ENCODE measurements around the gene C15orf39.
"Not testable (repeated sequence)": the region's sequence is repeated elsewhere in the genome, so short reads cannot be mapped to it uniquely, and the experiment has no call there.

The C15orf39 gene

DNA sequence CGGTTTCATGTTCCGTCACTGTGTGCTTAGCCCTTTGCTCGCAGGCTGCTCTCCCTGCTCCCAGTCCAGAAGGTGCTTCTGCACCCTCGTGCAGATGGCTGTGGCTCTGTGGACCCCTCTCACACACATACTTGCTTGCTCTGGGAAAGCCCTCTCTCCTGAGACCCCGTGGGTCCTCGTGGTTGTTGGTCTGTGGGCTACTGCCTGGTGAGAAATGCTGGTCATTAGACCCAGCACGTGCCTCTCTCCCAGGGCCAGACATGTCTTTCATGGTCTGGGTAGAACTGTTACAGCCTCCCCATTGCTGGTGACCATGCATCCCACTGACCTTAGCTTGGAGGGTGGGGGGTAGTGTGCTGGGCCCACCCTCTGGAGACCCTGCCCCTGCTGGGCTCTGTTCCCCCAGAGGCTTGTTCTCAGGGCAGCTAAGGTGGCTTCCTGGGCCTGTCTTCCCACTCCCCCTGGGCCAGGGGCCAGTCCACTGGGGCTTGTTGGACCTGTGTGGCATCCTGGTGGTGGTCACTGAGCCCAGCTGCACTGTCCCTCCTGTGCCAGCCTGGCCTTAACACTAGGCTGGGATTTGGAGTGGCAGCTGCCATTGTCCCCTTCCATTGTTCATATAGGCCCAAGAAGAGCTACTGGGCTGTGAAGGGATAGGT is 10.6 kb downstream of the C15orf39 start:
- no peak for DNase-seq

DNA sequence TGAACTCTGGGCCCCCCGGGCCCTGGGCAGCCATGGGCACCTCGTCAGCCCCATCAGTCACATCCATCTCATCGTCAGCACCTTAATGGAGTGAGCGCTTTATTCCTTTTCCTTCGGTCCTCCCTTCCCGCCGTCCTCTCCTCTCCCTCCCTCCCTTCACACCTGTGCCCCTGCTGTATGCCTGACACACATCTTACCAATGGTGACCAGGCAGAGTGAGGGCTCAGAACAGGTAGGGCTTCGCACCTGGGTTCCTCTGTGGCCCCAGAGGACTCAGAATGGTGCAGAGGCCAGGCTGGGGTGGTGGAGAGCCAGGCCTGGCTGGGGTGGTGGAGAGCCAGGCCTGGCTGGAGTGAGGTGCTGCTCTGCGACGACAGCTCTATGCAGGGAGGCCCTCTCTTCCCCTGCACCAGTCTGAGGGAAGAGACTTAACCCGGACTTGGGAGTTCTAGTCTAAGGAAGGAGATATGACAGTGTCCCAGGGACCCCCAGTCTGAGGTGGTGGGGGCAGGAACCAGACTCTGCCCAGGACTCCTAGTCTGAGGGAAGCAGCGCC is 11.6 kb downstream of the C15orf39 start:
- DNase-seq: no peak

DNA sequence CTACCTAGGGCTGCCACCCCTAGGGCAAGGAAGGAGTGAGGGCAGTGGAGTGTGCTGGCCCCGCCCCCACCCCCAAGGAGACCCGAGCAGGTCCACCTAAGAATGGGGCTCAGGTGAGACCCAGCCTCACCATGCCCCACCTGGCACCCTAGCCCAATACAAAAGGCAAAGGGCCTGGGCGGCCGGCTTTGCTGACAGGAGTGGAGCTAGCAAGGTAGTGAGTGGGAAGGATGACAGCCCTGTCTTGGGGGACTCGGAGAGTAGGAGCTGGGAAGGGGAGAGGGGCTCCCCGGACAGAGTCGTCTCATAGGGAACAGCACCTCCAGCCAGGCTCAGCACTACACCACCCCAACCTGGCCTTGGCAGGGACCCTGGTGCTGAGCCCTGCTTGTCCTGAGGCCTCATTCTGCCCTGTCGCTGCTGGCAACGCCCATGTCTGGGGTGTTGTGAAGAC is 12.1 kb downstream of the C15orf39 start:
- no peak for DNase-seq

DNA sequence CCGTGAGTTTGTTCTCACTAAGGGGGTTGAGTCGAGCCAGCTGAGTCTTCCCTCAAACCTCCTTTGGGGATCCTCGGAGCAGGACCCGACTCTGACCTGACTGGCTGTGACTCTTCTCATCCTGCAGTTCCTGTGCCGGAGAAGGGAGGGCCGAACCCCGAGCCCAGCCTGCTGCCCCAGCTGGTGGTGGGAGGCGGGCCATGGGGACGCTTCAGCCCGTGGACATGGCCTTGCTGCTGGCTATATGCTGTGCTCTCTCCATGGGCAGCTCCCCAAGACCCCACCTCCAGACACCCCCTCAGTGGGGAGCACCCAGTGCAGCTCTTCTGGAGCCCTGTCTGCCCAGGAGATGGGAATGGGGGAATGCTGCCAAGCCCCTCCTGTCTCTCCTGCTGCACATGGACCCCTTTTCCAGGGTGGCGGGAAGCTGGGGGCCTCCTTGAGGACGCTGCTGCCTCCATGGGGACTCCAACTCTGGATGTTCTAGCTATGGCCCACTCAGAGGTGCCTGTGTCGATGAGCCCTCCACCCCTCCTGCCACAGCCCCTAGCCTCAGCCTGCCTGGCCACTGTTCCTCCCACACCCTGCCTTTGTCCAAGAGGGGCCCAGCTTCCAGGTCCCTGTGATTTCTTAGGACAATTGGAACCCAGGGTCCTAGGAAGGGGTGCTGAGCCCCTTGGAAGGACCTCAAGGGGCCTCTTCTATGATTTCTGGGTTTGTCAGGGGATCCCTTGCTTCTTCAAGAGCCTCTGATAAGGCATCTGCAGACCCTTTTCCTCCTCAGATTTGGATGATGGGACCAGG is 12.8 kb downstream of the C15orf39 start:
- no peak for DNase-seq

DNA sequence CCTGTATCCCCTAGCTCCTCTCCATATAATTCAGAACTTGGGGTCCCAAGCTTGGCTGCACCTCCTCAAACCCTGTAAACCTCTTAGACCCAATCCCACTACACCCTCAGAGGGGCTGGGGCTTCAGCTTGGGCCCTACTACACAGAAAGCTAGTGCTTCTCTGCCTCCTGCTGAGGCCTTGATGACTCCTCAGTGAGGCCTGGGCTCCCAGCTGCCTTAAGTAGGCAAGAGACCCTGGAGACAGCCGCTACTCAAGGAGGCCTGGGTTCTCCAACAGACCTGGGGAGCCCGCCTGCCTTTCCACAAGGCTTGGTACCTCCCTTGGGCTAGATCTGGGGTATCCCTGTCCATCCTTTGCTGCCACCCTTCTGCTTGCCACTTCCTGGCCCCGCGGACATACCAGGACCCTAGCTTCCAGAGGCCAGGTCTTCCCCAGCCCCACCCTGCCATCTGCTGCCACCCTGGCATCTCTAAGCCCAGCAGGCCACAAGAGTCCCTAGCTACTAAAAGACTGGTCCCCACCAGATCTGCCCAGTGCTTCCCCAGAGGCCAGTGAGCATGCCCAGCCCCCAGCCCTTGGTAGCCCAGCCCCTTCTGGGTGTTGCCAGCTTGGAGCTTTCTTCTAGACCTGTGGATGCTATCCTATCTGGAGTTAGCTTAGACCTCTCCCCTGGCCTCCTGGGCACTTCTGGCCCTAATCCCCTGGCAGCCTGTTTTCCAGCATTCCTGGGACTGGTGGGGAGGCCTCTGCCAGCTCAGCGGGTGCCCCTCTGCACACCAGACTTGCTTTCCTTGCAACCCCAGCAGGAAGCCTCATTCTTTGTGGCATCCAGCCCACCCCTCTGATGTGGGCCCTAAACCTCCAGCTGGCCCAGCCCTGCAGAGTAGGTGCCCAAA is 13.7 kb downstream of the C15orf39 start:
- no peak for DNase-seq

DNA sequence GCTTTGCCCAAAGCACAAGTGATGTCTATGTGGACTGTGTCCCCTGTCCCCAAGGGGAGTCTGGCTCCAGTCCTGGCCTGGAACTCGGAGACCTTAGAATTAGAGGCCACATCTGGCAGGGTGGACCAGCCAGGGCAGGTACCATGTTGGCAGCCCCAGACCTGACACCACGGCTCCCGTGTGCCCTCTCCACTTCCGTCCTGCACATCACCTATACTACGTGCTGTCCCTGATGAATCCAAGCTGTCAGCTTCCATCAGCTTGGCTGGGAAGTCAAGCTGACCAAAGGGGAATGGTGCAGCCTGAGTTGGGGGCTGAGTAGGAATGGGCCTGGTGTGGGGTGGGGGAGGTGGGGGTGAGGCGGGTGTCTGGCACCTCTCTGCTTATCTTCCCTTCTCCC is 15.3 kb downstream of the C15orf39 start:
- DNase-seq: no peak

DNA sequence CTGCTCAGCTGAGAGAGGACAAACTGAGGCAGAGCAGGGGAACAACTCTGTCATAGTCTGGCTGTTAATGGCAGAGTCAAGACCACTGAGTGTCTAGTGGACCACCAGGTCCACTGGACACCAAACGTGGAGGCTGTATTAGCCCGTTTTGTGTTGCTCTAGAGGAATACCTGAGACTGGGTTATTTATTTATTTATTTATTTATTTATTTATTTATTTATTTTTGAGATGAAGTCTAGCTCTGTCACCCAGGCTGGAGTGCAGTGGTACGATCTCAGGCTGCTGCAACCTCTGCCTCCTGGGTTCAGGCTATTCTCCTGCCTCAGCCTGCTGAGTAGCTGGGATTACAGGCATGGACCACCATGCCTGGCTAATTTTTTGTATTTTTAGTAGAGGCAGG is 15.9 kb downstream of the C15orf39 start:
- not testable (repeated sequence) for DNase-seq

DNA sequence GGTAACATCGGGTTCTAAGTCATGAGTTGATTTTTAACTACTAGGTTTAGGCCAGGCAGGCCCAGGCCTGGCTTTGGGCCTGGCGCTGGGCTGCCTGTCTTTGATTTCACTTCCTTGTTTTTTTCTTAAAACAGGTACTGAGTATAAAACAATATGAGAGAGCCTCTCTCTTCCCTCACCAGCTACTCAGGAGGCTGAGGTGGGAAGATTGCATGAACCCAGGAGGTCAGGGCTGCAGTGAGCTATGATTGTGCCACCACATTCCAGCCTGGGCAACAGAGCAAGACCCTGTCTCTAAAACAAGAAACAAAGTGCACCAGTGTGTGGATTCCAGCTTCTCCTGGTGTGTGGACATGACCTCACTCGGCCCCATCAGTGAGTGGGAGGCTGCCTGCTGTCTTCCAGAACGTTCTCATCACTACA is 17.8 kb downstream of the C15orf39 start:
- DNase-seq: not testable (repeated sequence)

DNA sequence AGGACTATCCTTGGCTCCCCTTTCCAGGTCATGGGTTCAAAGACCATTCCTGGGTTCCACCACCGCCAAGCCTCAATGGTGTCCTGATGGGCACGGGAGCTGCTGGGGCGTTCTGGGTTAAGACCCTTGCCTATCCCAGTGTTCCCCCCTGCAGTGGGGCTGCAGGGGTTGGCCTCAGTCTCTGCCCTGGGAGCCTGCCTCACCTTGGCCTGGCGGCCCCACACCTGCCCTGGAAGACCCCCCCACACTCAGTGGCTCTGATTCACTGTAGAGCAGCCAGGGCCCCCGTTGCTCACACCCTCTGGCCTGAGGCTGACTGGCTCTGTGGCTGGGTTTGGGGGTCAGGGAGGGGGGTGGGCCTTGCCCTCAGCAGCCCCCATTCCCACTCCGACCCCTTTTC is 22.0 kb downstream of the C15orf39 start:
- DNase-seq: no peak

DNA sequence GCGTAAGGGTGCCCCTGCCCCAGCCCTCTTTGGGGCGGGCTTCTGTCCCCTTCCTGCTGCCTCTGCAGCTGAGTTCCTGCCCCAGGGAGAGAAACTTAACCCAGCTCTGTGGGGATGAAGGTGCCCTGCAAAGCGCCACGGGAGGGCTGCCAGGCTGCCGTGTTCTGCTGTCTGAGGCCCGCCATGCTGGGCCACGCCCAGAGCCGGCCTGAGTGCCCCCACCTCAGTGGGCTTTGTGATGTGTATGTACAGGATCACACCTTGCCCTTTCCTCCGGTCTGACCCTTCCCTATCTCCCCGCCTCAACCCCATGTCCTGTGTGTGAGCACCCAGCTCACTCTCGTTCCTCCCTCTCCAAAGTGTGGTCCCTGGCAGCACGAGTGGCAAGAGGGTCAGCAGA is 22.6 kb downstream of the C15orf39 start:
- DNase-seq: no peak

DNA sequence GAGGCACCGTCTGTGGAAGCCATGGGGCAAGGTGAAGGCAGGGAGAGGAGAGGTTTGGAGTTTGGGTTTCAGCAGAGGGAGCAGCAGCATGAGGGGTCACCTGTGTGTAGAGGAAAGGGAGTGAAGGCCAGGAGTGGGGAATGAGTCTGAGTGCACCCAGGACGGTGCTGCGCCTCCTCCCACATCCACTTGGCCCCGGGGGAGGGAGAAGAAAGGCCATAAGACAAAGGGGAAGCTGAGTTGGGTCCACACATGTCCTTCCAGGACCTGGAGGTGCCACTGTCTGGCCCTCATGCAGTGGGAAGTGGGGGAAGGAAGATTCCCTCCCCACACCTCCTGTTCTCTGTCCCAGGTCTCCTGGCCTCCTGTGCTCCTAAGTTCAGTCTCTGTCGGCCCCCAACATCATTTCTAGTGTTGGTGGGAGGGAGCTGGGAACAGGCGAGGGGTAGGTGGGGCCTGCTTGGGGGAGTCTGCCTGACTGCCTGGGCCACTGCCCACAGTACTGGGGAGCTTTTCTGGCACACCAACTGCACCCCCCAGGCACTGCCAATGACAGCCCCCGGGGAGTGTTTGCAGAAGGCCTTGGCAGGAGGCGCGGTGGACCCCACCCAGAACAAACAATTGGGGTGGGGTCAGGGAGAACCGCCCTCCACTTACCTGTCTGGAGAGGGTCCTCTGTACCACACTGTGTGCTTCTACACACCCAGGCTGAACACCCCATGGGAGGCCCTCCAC is 23.6 kb downstream of the C15orf39 start:
- DNase-seq: not testable (repeated sequence)

DNA sequence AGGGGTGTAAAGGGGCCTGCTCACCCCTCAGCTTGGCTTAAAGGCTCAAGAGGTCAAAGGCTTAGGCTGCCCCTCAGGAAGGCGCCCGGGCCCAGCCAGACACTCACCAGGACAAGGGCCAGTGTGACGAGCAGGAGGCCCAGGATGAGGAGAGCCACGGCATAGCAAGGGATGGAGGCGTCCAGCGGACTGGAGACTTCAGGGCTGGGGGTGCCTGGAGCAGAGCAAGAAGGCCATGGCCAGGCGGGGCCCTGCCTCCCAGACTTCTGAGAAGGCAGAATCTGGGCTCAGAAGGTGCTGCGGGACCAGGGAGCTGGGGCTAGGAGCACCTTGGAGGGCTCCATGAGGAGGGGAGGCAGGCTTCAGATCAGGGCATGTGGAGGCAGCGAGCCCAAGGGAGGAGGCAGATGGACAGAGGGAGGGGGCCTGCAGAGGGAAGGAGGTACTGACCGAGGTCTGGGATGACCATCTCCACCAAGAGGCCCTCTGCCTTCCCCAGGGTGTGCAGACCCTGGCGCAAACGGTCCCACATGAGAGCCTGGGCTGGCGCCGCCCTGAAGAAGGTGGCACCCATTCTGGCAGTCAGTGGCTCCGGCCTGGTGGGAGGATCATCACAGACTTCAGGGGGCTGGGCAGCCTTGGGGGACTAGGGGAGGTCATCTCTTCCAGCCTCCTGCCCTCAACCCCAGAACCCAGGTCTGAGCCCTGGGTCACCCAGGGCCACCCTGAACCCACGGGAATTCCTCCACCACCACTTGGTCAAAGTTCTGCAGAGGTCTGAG is 24.5 kb downstream of the C15orf39 start:
- no peak for DNase-seq

DNA sequence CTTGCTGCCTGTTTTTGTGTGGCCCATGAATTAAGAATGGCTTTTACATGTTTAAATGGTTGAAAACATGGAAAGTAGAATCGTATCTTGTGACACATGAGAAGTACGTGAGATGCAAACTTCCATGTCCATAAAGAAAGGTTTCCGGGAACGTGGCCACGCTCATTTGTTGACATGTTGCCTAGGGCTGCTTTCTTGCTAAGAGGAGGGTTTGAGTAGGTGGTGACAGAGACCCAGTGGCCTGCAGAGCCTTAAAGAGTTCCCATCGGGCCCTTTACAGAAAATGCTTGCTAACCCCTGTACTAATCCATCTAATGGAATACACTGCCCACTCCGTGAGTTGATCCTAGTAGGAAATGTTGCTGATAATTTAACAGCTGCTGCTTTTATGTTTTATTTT is 25.4 kb downstream of the C15orf39 start:
- not testable (repeated sequence) for DNase-seq

DNA sequence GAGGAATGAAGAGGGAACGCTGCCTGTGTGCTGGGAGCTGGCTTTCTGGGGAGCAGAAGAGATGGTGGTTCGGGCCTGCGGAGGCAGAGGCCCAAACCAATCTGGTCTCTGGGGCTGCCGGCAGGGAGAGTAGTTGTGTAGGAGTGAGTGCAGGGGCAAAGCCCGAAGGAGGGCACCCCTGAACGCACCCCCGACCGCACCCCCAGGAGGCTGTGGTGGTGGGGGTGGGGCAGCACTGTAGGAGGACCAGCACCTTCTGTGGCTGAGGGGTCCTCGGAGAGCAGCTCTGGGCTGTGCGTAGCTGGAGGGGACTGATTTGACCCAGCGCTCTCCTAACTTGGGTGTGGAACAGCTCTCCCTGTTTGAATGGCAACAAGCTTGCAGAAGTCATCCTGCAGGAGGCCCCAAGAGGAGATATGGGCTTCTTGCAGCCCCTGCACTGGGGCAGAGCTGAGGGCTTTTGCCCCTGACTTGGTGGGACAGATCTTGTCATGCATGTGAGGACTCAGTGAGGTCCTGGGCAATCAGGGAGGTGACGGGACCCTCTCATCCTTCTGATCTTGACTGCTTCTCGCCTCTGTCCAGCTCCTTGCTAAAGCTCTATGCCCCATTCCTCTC is 26.1 kb downstream of the C15orf39 start:
- no peak for DNase-seq

DNA sequence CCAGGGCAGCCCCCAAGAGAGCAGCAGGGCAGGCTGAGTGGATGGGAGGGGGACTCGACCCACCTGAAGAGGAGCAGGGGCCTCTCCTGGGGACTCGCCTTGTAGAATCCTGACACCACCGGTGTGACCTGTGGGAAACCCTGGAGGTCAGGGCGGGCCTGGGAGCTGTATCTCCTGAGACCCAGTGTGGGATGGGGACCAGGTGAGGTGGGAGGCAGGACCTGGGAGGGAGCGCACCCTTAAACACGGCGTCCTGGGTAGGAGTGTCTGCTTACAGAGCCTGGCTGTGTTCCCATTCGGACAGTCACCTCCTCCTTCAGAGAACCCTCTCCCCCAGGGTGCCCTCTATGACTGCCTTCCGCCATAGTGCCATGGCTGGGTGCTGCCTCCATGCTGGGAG is 27.1 kb downstream of the C15orf39 start:
- no peak for DNase-seq

DNA sequence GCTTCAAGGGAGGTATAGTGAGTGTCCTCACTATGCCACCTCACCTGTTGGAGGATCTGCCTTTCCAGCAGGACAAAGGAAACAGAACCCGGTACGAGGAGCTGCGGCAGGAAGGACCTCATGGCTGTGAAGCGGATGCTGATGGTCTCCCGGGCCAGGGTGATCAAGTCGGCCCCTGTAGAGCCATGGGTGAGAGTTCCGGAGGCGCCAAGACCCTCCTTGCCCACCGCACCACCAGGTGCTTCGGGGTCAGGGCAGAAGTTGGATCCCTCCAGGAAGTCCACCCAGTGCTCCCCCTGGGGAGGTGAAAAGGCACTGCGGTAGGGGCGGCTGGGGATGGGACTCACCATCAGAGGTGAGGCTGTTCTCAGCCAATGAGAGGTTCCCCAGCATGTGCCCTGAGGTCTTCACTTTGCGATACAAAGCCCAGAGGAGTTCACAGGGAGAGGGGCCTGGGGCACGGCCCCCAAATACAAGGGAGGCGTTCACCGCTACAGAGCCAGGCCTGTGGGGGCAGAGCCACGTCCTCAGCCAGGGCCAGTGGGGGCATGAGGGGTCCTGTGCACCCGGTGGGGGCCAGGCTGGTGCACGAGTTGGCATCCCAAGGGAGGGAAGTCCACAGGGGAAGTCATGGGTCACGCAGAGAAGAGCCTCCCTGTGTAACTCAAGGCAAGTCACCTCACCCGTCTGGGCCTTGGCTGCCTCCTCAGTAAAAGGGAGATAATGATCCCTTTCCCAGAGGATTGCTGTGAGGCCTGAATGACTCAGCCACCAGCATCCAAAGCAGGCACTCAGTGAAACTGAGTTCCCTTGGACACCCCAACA is 27.7 kb downstream of the C15orf39 start:
- no peak for DNase-seq

DNA sequence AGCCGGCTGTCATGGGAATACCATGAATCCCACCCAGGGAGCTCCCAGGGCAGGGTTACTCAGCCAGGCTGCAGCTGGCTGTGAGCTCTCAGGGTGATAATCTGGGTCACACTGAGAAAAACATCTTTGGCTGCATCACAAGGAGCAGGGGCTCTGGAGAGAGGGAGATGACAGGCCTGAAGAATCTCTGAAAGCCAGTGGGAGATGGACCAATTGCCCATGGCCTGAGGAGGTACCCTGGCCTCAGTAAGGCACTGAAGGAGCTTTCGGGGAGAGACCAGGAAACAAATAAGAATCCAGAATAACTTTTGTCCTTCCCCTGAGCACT is 28.3 kb downstream of the C15orf39 start:
- DNase-seq: no peak

DNA sequence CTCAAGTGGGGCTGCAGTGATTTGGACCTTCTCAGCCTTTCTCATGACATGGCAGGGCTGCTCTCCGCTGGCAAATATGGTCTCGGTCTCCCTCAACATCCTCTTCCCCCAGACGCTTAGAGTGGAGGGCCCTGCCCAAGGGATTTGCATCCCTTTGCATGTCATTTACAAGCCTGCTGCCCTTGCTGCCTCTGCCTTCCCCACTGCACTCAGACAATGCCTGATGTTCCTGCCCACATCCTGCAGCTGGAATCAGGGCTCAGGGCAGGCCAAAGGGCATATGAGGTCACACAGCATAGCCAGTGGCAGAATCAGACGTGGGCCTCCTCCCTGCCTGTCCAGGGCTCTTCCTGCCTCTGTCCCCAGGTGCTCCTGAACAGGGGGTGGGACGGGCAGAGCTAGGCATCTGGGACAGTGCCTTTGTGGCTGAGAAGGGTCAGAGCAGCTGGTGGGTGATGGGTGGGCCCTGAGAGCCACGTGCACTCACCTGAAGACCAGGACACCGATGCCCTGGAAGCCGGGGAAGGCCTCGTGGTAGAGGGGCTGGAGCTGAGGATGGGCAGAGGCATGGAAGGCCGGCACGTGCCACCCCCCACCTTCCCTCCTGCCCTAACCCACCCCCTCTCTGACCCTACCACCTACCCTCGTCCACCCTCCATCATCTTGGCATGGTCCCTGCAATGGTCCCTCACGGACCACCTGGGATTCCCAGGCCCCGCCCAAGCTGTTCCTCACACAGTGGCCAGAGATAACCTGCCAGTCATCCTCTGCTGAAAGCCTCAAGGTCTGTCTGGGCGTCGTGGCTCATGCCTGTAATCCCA is 29.1 kb downstream of the C15orf39 start:
- DNase-seq: no peak

DNA sequence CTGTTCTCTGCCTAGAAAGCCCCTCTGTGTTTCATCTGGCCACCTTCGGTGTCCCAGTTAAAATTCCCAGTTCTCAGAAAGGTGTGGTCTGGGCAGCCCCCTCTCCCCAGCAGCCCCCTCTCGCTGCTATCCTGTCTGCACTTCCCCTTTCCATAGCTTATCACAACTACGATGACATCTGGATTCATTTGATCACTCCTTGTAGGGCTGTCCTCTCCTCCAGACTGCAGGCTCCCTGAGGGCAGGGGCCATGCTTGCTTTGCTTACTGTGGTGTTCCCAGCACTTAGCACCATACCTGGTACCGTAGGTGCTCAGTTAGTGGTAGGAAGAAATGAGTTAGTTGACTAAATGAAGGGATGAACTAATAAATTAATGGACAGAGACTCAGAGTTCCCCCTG is 30.2 kb downstream of the C15orf39 start:
- DNase-seq: no peak

Data from effector CD4-positive, alpha-beta T cell (primary cell).